ENCODE results near the gene FRMD3. TPM values are rescaled to one million over a fixed set of nuclear protein-coding genes. Genes with fewer than 3 reads are reported as not detected.
A peak's percentile ranks its signal among the peaks of the same experiment; 100 is the strongest.

Gene FRMD3
- total RNA-seq, 2 experiments from 2014 or later, result 0.52 to 0.80 TPM

GRCh38 chr9:83343366-83343999 lies 194.7 kb downstream of the FRMD3 start:
- no peaks in the 10 kb centered on the region for H3K4me1 Mint-ChIP-seq
- no peak overlapping the region for H3K4me3 Mint-ChIP-seq
- H3K27me3 Mint-ChIP-seq, result no peaks in the 10 kb centered on the region
- DNase-seq, result no peak
- no peaks in the 10 kb centered on the region for H3K36me3 Mint-ChIP-seq
- H3K9me3 Mint-ChIP-seq, result no peaks in the 10 kb centered on the region
- H3K27ac Mint-ChIP-seq, result no peak overlapping the region

GRCh38 chr9:83342731-83343130 lies 195.5 kb downstream of the FRMD3 start:
- Mint-ChIP-seq H3K4me1 (no peaks in the 10 kb centered on the region), H3K27ac (no peak overlapping the region), H3K9me3 (no peaks in the 10 kb centered on the region), H3K36me3 (no peaks in the 10 kb centered on the region), H3K4me3 (no peak overlapping the region), H3K27me3 (no peaks in the 10 kb centered on the region)
- no peak for DNase-seq

GRCh38 chr9:83342006-83342405 lies 196.2 kb downstream of the FRMD3 start:
- Mint-ChIP-seq H3K4me1 (no peaks in the 10 kb centered on the region), H3K27me3 (no peaks in the 10 kb centered on the region), H3K9me3 (no peaks in the 10 kb centered on the region), H3K27ac (no peak overlapping the region), H3K36me3 (no peaks in the 10 kb centered on the region), H3K4me3 (no peak overlapping the region)
- DNase-seq, result no peak

- H3K4me3 Mint-ChIP-seq, result no peak overlapping the region
- H3K27ac Mint-ChIP-seq, result no peak overlapping the region
- H3K36me3 Mint-ChIP-seq, result no peaks in the 10 kb centered on the region
- DNase-seq, result no peak
- H3K27me3 Mint-ChIP-seq, result no peaks in the 10 kb centered on the region
- no peaks in the 10 kb centered on the region for H3K9me3 Mint-ChIP-seq
- H3K4me1 Mint-ChIP-seq, result no peaks in the 10 kb centered on the region
Observed at GRCh38 chr9:83340451-83340850, 197.8 kb downstream of the FRMD3 start.

- Mint-ChIP-seq H3K36me3 (no peaks in the 10 kb centered on the region), H3K27ac (no peak overlapping the region), H3K27me3 (no peaks in the 10 kb centered on the region), H3K4me3 (no peak overlapping the region), H3K4me1 (no peaks in the 10 kb centered on the region), H3K9me3 (no peaks in the 10 kb centered on the region)
- DNase-seq, result no peak
Observed at GRCh38 chr9:83339435-83339834, 198.8 kb downstream of the FRMD3 start.

- H3K4me3 Mint-ChIP-seq, result no peak overlapping the region
- H3K4me1 Mint-ChIP-seq, result peaks cover 3% of the 10 kb centered on the region
- no peak for DNase-seq
- no peaks in the 10 kb centered on the region for H3K27me3 Mint-ChIP-seq
- H3K27ac Mint-ChIP-seq, result no peak overlapping the region
- no peaks in the 10 kb centered on the region for H3K9me3 Mint-ChIP-seq
- no peaks in the 10 kb centered on the region for H3K36me3 Mint-ChIP-seq
Observed at GRCh38 chr9:83336706-83337105, 201.5 kb downstream of the FRMD3 start.

- H3K27me3 Mint-ChIP-seq, result no peaks in the 10 kb centered on the region
- no peaks in the 10 kb centered on the region for H3K36me3 Mint-ChIP-seq
- DNase-seq, result peak; percentile 63
- no peak overlapping the region for H3K27ac Mint-ChIP-seq
- H3K9me3 Mint-ChIP-seq, result no peaks in the 10 kb centered on the region
- H3K4me1 Mint-ChIP-seq, result peaks cover 3% of the 10 kb centered on the region
- no peak overlapping the region for H3K4me3 Mint-ChIP-seq
Observed at GRCh38 chr9:83334320-83334719, 203.9 kb downstream of the FRMD3 start.

- no peaks in the 10 kb centered on the region for H3K36me3 Mint-ChIP-seq
- H3K4me1 Mint-ChIP-seq, result peaks cover 3% of the 10 kb centered on the region
- H3K27ac Mint-ChIP-seq, result no peak overlapping the region
- no peaks in the 10 kb centered on the region for H3K27me3 Mint-ChIP-seq
- H3K9me3 Mint-ChIP-seq, result no peaks in the 10 kb centered on the region
- H3K4me3 Mint-ChIP-seq, result no peak overlapping the region
- no peak for DNase-seq
Observed at GRCh38 chr9:83330207-83331196, 207.7 kb downstream of the FRMD3 start.

GRCh38 chr9:83327750-83328622 lies 210.2 kb downstream of the FRMD3 start:
- Mint-ChIP-seq H3K27me3 (no peaks in the 10 kb centered on the region), H3K9me3 (no peaks in the 10 kb centered on the region), H3K36me3 (no peaks in the 10 kb centered on the region), H3K4me1 (no peaks in the 10 kb centered on the region), H3K4me3 (no peak overlapping the region), H3K27ac (no peak overlapping the region)
- no peak for DNase-seq

- Mint-ChIP-seq H3K27me3 (no peaks in the 10 kb centered on the region), H3K4me3 (no peak overlapping the region), H3K4me1 (no peaks in the 10 kb centered on the region), H3K27ac (no peak overlapping the region), H3K36me3 (no peaks in the 10 kb centered on the region), H3K9me3 (peaks cover 3% of the 10 kb centered on the region)
- no peak for DNase-seq
Observed at GRCh38 chr9:83327323-83327722, 210.9 kb downstream of the FRMD3 start.

GRCh38 chr9:83323148-83323547 lies 215.1 kb downstream of the FRMD3 start:
- Mint-ChIP-seq H3K27ac (no peak overlapping the region), H3K4me1 (no peaks in the 10 kb centered on the region), H3K27me3 (no peaks in the 10 kb centered on the region), H3K36me3 (no peaks in the 10 kb centered on the region), H3K4me3 (no peak overlapping the region), H3K9me3 (peaks cover 7% of the 10 kb centered on the region)
- no peak for DNase-seq

GRCh38 chr9:83322438-83322837 lies 215.8 kb downstream of the FRMD3 start:
- no peak for DNase-seq
- Mint-ChIP-seq H3K4me1 (no peaks in the 10 kb centered on the region), H3K36me3 (no peaks in the 10 kb centered on the region)

GRCh38 chr9:83317244-83317643 lies 221.0 kb downstream of the FRMD3 start:
- Mint-ChIP-seq H3K4me3 (no peak overlapping the region), H3K4me1 (no peaks in the 10 kb centered on the region), H3K27ac (no peak overlapping the region), H3K9me3 (peaks cover 4% of the 10 kb centered on the region), H3K36me3 (no peaks in the 10 kb centered on the region), H3K27me3 (no peaks in the 10 kb centered on the region)
- no peak for DNase-seq

More at GRCh38 chr9:83322438-83322837, 215.8 kb downstream of the FRMD3 start:
- H3K9me3 Mint-ChIP-seq, result peaks cover 7% of the 10 kb centered on the region
- H3K27me3 Mint-ChIP-seq, result no peaks in the 10 kb centered on the region
- no peak overlapping the region for H3K27ac Mint-ChIP-seq
- no peak overlapping the region for H3K4me3 Mint-ChIP-seq

- no peak for DNase-seq
- peaks cover 4% of the 10 kb centered on the region for H3K9me3 Mint-ChIP-seq
- H3K27ac Mint-ChIP-seq, result no peak overlapping the region
- no peak overlapping the region for H3K4me3 Mint-ChIP-seq
- no peaks in the 10 kb centered on the region for H3K4me1 Mint-ChIP-seq
- no peaks in the 10 kb centered on the region for H3K36me3 Mint-ChIP-seq
- no peaks in the 10 kb centered on the region for H3K27me3 Mint-ChIP-seq
Observed at GRCh38 chr9:83315649-83316048, 222.6 kb downstream of the FRMD3 start.

GRCh38 chr9:83313781-83314180 lies 224.4 kb downstream of the FRMD3 start:
- peaks cover 2% of the 10 kb centered on the region for H3K36me3 Mint-ChIP-seq
- H3K4me3 Mint-ChIP-seq, result no peak overlapping the region
- H3K9me3 Mint-ChIP-seq, result no peaks in the 10 kb centered on the region
- no peaks in the 10 kb centered on the region for H3K4me1 Mint-ChIP-seq
- no peaks in the 10 kb centered on the region for H3K27me3 Mint-ChIP-seq
- no peak overlapping the region for H3K27ac Mint-ChIP-seq
- no peak for DNase-seq

Data from activated naive CD8-positive, alpha-beta T cell treated with anti-CD3 and anti-CD28 coated beads for 36 hours (primary cell).